ENCODE data around the gene HBD.

DNA sequence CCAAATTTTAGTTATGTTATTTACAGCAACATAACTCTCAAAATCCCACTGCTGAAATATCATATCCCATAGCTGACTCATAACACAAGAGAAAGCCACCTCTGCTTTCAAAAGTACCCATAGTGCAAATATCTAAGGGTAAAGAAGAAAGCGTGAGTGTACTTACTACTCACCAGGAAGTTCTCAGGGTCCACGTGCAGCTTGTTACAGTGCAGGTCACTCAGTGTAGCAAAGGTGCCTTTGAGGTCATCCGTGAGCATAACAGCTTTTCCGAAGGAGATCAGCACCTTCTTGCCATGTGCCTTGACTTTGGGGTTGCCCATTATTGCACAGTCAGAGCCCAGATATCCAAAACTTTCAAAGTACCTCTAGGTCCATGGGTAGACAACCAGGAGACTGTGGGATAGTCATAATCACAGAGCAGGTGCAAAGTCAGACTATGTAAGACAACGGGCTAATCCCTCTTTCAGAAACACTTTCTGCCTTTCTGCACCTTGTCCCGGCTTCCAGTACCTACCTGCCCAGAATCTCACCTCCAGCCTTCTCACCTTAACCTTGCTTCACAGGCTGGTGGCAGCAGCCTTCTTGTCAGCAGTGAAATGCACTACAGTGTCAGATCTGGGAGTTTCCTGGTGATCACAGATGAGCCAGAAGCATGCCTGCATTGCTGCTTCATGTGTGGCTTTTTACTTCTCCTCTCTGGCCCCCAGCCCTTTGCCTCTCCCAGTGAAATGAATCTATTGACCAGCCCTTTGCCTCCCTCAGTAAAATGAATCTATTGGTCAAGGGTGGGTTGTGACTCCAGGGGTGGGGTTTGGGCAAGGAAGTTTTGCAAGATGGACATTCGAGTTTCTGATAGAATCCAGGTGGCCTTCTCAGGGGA is 8.9 kb upstream of the HBD start:
- no peak for TF ChIP-seq JUNB (CRISPR knock-in tag; conservative IDR thresholded peaks at IDR 0.05)
- TF ChIP-seq, protein P1, sequence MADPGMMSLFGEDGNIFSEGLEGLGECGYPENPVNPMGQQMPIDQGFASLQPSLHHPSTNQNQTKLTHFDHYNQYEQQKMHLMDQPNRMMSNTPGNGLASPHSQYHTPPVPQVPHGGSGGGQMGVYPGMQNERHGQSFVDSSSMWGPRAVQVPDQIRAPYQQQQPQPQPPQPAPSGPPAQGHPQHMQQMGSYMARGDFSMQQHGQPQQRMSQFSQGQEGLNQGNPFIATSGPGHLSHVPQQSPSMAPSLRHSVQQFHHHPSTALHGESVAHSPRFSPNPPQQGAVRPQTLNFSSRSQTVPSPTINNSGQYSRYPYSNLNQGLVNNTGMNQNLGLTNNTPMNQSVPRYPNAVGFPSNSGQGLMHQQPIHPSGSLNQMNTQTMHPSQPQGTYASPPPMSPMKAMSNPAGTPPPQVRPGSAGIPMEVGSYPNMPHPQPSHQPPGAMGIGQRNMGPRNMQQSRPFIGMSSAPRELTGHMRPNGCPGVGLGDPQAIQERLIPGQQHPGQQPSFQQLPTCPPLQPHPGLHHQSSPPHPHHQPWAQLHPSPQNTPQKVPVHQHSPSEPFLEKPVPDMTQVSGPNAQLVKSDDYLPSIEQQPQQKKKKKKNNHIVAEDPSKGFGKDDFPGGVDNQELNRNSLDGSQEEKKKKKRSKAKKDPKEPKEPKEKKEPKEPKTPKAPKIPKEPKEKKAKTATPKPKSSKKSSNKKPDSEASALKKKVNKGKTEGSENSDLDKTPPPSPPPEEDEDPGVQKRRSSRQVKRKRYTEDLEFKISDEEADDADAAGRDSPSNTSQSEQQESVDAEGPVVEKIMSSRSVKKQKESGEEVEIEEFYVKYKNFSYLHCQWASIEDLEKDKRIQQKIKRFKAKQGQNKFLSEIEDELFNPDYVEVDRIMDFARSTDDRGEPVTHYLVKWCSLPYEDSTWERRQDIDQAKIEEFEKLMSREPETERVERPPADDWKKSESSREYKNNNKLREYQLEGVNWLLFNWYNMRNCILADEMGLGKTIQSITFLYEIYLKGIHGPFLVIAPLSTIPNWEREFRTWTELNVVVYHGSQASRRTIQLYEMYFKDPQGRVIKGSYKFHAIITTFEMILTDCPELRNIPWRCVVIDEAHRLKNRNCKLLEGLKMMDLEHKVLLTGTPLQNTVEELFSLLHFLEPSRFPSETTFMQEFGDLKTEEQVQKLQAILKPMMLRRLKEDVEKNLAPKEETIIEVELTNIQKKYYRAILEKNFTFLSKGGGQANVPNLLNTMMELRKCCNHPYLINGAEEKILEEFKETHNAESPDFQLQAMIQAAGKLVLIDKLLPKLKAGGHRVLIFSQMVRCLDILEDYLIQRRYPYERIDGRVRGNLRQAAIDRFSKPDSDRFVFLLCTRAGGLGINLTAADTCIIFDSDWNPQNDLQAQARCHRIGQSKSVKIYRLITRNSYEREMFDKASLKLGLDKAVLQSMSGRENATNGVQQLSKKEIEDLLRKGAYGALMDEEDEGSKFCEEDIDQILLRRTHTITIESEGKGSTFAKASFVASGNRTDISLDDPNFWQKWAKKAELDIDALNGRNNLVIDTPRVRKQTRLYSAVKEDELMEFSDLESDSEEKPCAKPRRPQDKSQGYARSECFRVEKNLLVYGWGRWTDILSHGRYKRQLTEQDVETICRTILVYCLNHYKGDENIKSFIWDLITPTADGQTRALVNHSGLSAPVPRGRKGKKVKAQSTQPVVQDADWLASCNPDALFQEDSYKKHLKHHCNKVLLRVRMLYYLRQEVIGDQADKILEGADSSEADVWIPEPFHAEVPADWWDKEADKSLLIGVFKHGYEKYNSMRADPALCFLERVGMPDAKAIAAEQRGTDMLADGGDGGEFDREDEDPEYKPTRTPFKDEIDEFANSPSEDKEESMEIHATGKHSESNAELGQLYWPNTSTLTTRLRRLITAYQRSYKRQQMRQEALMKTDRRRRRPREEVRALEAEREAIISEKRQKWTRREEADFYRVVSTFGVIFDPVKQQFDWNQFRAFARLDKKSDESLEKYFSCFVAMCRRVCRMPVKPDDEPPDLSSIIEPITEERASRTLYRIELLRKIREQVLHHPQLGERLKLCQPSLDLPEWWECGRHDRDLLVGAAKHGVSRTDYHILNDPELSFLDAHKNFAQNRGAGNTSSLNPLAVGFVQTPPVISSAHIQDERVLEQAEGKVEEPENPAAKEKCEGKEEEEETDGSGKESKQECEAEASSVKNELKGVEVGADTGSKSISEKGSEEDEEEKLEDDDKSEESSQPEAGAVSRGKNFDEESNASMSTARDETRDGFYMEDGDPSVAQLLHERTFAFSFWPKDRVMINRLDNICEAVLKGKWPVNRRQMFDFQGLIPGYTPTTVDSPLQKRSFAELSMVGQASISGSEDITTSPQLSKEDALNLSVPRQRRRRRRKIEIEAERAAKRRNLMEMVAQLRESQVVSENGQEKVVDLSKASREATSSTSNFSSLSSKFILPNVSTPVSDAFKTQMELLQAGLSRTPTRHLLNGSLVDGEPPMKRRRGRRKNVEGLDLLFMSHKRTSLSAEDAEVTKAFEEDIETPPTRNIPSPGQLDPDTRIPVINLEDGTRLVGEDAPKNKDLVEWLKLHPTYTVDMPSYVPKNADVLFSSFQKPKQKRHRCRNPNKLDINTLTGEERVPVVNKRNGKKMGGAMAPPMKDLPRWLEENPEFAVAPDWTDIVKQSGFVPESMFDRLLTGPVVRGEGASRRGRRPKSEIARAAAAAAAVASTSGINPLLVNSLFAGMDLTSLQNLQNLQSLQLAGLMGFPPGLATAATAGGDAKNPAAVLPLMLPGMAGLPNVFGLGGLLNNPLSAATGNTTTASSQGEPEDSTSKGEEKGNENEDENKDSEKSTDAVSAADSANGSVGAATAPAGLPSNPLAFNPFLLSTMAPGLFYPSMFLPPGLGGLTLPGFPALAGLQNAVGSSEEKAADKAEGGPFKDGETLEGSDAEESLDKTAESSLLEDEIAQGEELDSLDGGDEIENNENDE (IDR thresholded peaks at IDR 0.05; ENCODE audit: low read depth, low read length), result peak; percentile 26
- TF ChIP-seq ZFP30 (CRISPR knock-in tag; IDR thresholded peaks at IDR 0.05; ENCODE audit: borderline replicate concordance), result no peak; the same call in 1 of the 2 replicates
- TF ChIP-seq OTX1 (CRISPR knock-in tag; IDR thresholded peaks at IDR 0.05), result no peak
- TF ChIP-seq BACH1 (tag; IDR thresholded peaks at IDR 0.05), result 0 out of 2 replicates have a peak, but pooled peaks have one; percentile 32
- TF ChIP-seq MTF1 (CRISPR knock-in tag; IDR thresholded peaks at IDR 0.05; ENCODE audit: borderline replicate concordance), result no peak
- TF ChIP-seq, protein P2, sequence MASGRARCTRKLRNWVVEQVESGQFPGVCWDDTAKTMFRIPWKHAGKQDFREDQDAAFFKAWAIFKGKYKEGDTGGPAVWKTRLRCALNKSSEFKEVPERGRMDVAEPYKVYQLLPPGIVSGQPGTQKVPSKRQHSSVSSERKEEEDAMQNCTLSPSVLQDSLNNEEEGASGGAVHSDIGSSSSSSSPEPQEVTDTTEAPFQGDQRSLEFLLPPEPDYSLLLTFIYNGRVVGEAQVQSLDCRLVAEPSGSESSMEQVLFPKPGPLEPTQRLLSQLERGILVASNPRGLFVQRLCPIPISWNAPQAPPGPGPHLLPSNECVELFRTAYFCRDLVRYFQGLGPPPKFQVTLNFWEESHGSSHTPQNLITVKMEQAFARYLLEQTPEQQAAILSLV (tag; IDR thresholded peaks at IDR 0.05), result no peak

Measured in K562 (cell line).